Measurements from ENCODE around the gene FCRL5. TPM values are rescaled to one million over a fixed set of nuclear protein-coding genes. Genes with fewer than 3 reads are reported as not detected.
"Not testable (repeated sequence)": the region's sequence is repeated elsewhere in the genome, so short reads cannot be mapped to it uniquely, and the experiment has no call there.

FCRL5 gene
- total RNA-seq, 1 donor from 2014 or later = 0.17 TPM

GRCh38 chr1:157496121-157496526, 56.2 kb downstream of the FCRL5 start:
- intact Hi-C loops (cut with micrococcal nuclease) = no loop called here

GRCh38 chr1:157495285-157495684, 57.0 kb downstream of the FCRL5 start:
- no peak for DNase-seq
- intact Hi-C loops (cut with micrococcal nuclease) = no loop called here
- ATAC-seq = no peak

More at GRCh38 chr1:157496121-157496526, 56.2 kb downstream of the FCRL5 start:
- DNase-seq (no peak), ATAC-seq (peak; percentile 31)

GRCh38 chr1:157494093-157494492, 58.2 kb downstream of the FCRL5 start:
- intact Hi-C loops (cut with micrococcal nuclease) = no loop called here
- ATAC-seq (no peak), DNase-seq (no peak)

- peak; percentile 51 for ATAC-seq
Observed at GRCh38 chr1:157490467-157491165, 61.7 kb downstream of the FCRL5 start.

GRCh38 chr1:157488156-157488555, 64.2 kb downstream of the FCRL5 start:
- intact Hi-C loops (cut with micrococcal nuclease) = loop anchor here (10.0 kb wide), 1 partner anchor 113 kb away; no protein-coding TSS in a partner anchor
- no peak for ATAC-seq
- no peak for DNase-seq

More at GRCh38 chr1:157490467-157491165, 61.7 kb downstream of the FCRL5 start:
- DNase-seq = peak; percentile 66
- intact Hi-C loops (cut with micrococcal nuclease) = no loop called here

GRCh38 chr1:157487504-157487903, 64.8 kb downstream of the FCRL5 start:
- intact Hi-C loops (cut with micrococcal nuclease) = loop anchor here (10.0 kb wide), 1 partner anchor 113 kb away; no protein-coding TSS in a partner anchor
- DNase-seq (no peak), ATAC-seq (no peak)

GRCh38 chr1:157487096-157487495, 65.2 kb downstream of the FCRL5 start:
- no peak for DNase-seq
- ATAC-seq = no peak
- intact Hi-C loops (cut with micrococcal nuclease) = loop anchor here (10.0 kb wide), 1 partner anchor 112 kb away; no protein-coding TSS in a partner anchor

- not testable (repeated sequence) for DNase-seq, ATAC-seq
- intact Hi-C loops (cut with micrococcal nuclease) = loop anchor here (10.0 kb wide), 1 partner anchor 112 kb away; no protein-coding TSS in a partner anchor
Observed at GRCh38 chr1:157486400-157486799, 65.9 kb downstream of the FCRL5 start.

GRCh38 chr1:157485793-157486192, 66.5 kb downstream of the FCRL5 start:
- ATAC-seq = no peak
- intact Hi-C loops (cut with micrococcal nuclease) = loop anchor here (10.0 kb wide), 1 partner anchor 111 kb away; no protein-coding TSS in a partner anchor
- DNase-seq = no peak

- intact Hi-C loops (cut with micrococcal nuclease) = loop anchor here (10.0 kb wide), 1 partner anchor 110 kb away; no protein-coding TSS in a partner anchor
- no peak for DNase-seq
- no peak for ATAC-seq
Observed at GRCh38 chr1:157484573-157484972, 67.7 kb downstream of the FCRL5 start.

GRCh38 chr1:157483635-157484034, 68.7 kb downstream of the FCRL5 start:
- DNase-seq (no peak), ATAC-seq (no peak)
- intact Hi-C loops (cut with micrococcal nuclease) = loop anchor here (10.0 kb wide), 1 partner anchor 109 kb away; no protein-coding TSS in a partner anchor

- intact Hi-C loops (cut with micrococcal nuclease) = loop anchor here (10.0 kb wide), 1 partner anchor 108 kb away; no protein-coding TSS in a partner anchor
- no peak for ATAC-seq
Observed at GRCh38 chr1:157482717-157483116, 69.6 kb downstream of the FCRL5 start.

GRCh38 chr1:157482174-157482573, 70.1 kb downstream of the FCRL5 start:
- no peak for DNase-seq
- intact Hi-C loops (cut with micrococcal nuclease) = loop anchor here (10.0 kb wide), 1 partner anchor 107 kb away; no protein-coding TSS in a partner anchor
- no peak for ATAC-seq

More at GRCh38 chr1:157482717-157483116, 69.6 kb downstream of the FCRL5 start:
- DNase-seq = no peak

GRCh38 chr1:157478030-157478429, 74.3 kb downstream of the FCRL5 start:
- DNase-seq = no peak
- ATAC-seq = no peak
- intact Hi-C loops (cut with micrococcal nuclease) = no loop called here

- no peak for ATAC-seq
- no peak for DNase-seq
- intact Hi-C loops (cut with micrococcal nuclease) = no loop called here
Observed at GRCh38 chr1:157477419-157477818, 74.9 kb downstream of the FCRL5 start.

- ATAC-seq (no peak), DNase-seq (no peak)
- intact Hi-C loops (cut with micrococcal nuclease) = no loop called here
Observed at GRCh38 chr1:157472959-157473358, 79.4 kb downstream of the FCRL5 start.

- intact Hi-C loops (cut with micrococcal nuclease) = no loop called here
- ATAC-seq (no peak), DNase-seq (no peak)
Observed at GRCh38 chr1:157472056-157472701, 80.1 kb downstream of the FCRL5 start.

GRCh38 chr1:157471531-157471930, 80.8 kb downstream of the FCRL5 start:
- no peak for ATAC-seq
- intact Hi-C loops (cut with micrococcal nuclease) = no loop called here

GRCh38 chr1:157469752-157470675, 82.3 kb downstream of the FCRL5 start:
- DNase-seq = no peak
- no peak for ATAC-seq
- intact Hi-C loops (cut with micrococcal nuclease) = no loop called here

More at GRCh38 chr1:157471531-157471930, 80.8 kb downstream of the FCRL5 start:
- no peak for DNase-seq
